GM23338 (cell line): ENCODE results near the gene KDM6A.

Experiments
- CREB1 ChIP-seq: fragments of 250-450 bp; sonication (Bioruptor Pico); IDR thresholded peaks from 2 replicates; pipeline ENCODE4 v1.5.0; 2020; ENCODE audit warnings: low read depth, mild to moderate bottlenecking, moderate library complexity
- EZH2 ChIP-seq: fragments of 200-600 bp; sonication (generic); IDR thresholded peaks from one replicate; pipeline ENCODE4 v1.8.0; 2017; ENCODE audit warnings: antibody characterized with exemption, mild to moderate bottlenecking, low read depth; ENCODE audit not compliant: unreplicated experiment
- EZH2phosphoT487 ChIP-seq: fragments of 200-600 bp; sonication (generic); IDR thresholded peaks from one replicate; pipeline ENCODE4 v1.8.1; 2018; ENCODE audit warnings: antibody characterized with exemption; ENCODE audit not compliant: unreplicated experiment
- JUNB ChIP-seq: IDR thresholded peaks from one replicate; pipeline ENCODE4 v1.6.1; 2016; ENCODE audit warnings: antibody characterized with exemption; ENCODE audit not compliant: unreplicated experiment
- POLR2AphosphoS5 ChIP-seq: IDR thresholded peaks from 2 replicates; pipeline ENCODE4 v1.6.1; 2016; ENCODE audit warnings: antibody characterized with exemption, low read depth
- STAT1 ChIP-seq: IDR thresholded peaks from one replicate; pipeline ENCODE4 v1.6.1; 2016; ENCODE audit warnings: antibody characterized with exemption; ENCODE audit not compliant: unreplicated experiment
- ZNF114 ChIP-seq: fragments of 250-450 bp; sonication (Bioruptor Pico); IDR thresholded peaks from 2 replicates; pipeline ENCODE4 v1.5.0; 2020; ENCODE audit warnings: mild to moderate bottlenecking, moderate library complexity
- ZNF331 ChIP-seq: fragments of 250-450 bp; sonication (Bioruptor Pico); IDR thresholded peaks from 2 replicates; pipeline ENCODE4 v1.5.0; 2020; ENCODE audit warnings: low read depth, mild to moderate bottlenecking, moderate library complexity
- TF ChIP-seq, protein P1 (sequence below), 2 experiments: fragments of 200-600 bp in 1 of 2; sonication (generic) in 1 of 2; conservative IDR thresholded peaks; 2 replicates each; pipeline versions ENCODE4 v1.5.1 to v1.6.1; 2016 to 2017; ENCODE audit warnings: antibody characterized with exemption in 2 of 2, low read depth in 2 of 2, mild to moderate bottlenecking in 2 of 2, moderate library complexity in 1 of 2
- TF ChIP-seq, protein P2 (sequence below): IDR thresholded peaks from one replicate; pipeline ENCODE4 v1.6.1; 2018; ENCODE audit warnings: antibody characterized with exemption; ENCODE audit not compliant: unreplicated experiment
- TF ChIP-seq, protein P3 (sequence below): fragments of 250-450 bp; sonication (Bioruptor Pico); IDR thresholded peaks from 2 replicates; pipeline ENCODE4 v1.5.0; 2020; ENCODE audit warnings: mild to moderate bottlenecking, moderate library complexity
- TF ChIP-seq, protein P4 (sequence below): IDR thresholded peaks from 2 replicates; pipeline ENCODE4 v1.6.1; 2016; ENCODE audit warnings: antibody characterized with exemption

DNA sequence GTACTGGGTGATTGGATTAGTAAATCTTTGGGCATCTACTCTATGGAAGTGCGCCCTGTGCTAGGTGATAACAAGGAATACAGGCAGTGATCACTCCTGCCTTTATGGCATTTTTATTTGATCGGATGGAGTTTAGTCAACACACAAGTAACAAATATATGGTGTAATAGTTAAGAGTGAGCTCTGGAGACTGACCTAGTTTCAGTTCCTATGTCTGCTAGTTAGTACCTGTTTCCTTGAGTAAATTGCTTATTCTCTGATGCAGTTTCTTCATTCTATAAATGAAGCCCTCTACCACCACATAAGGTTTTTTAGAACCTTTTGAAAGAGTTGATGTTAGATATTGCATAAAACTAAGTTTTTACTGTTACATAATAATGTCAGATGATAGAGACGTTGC, 134.6 kb downstream of the KDM6A start:
- no peak for TF ChIP-seq EZH2
- TF ChIP-seq POLR2AphosphoS5, result no peak
- no peak for TF ChIP-seq ZNF114 (CRISPR knock-in tag)
- TF ChIP-seq, protein P1, sequence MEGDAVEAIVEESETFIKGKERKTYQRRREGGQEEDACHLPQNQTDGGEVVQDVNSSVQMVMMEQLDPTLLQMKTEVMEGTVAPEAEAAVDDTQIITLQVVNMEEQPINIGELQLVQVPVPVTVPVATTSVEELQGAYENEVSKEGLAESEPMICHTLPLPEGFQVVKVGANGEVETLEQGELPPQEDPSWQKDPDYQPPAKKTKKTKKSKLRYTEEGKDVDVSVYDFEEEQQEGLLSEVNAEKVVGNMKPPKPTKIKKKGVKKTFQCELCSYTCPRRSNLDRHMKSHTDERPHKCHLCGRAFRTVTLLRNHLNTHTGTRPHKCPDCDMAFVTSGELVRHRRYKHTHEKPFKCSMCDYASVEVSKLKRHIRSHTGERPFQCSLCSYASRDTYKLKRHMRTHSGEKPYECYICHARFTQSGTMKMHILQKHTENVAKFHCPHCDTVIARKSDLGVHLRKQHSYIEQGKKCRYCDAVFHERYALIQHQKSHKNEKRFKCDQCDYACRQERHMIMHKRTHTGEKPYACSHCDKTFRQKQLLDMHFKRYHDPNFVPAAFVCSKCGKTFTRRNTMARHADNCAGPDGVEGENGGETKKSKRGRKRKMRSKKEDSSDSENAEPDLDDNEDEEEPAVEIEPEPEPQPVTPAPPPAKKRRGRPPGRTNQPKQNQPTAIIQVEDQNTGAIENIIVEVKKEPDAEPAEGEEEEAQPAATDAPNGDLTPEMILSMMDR (conservative IDR thresholded peaks at IDR 0.05; ENCODE audit: low read depth in 2 of 2), result no peak
- TF ChIP-seq, protein P2, sequence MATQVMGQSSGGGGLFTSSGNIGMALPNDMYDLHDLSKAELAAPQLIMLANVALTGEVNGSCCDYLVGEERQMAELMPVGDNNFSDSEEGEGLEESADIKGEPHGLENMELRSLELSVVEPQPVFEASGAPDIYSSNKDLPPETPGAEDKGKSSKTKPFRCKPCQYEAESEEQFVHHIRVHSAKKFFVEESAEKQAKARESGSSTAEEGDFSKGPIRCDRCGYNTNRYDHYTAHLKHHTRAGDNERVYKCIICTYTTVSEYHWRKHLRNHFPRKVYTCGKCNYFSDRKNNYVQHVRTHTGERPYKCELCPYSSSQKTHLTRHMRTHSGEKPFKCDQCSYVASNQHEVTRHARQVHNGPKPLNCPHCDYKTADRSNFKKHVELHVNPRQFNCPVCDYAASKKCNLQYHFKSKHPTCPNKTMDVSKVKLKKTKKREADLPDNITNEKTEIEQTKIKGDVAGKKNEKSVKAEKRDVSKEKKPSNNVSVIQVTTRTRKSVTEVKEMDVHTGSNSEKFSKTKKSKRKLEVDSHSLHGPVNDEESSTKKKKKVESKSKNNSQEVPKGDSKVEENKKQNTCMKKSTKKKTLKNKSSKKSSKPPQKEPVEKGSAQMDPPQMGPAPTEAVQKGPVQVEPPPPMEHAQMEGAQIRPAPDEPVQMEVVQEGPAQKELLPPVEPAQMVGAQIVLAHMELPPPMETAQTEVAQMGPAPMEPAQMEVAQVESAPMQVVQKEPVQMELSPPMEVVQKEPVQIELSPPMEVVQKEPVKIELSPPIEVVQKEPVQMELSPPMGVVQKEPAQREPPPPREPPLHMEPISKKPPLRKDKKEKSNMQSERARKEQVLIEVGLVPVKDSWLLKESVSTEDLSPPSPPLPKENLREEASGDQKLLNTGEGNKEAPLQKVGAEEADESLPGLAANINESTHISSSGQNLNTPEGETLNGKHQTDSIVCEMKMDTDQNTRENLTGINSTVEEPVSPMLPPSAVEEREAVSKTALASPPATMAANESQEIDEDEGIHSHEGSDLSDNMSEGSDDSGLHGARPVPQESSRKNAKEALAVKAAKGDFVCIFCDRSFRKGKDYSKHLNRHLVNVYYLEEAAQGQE, result no peak
- no peak for TF ChIP-seq JUNB
- no peak for TF ChIP-seq STAT1
- no peak for TF ChIP-seq EZH2phosphoT487
- TF ChIP-seq CREB1 (CRISPR knock-in tag), result no peak
- TF ChIP-seq ZNF331 (CRISPR knock-in tag), result no peak
- TF ChIP-seq, protein P3, sequence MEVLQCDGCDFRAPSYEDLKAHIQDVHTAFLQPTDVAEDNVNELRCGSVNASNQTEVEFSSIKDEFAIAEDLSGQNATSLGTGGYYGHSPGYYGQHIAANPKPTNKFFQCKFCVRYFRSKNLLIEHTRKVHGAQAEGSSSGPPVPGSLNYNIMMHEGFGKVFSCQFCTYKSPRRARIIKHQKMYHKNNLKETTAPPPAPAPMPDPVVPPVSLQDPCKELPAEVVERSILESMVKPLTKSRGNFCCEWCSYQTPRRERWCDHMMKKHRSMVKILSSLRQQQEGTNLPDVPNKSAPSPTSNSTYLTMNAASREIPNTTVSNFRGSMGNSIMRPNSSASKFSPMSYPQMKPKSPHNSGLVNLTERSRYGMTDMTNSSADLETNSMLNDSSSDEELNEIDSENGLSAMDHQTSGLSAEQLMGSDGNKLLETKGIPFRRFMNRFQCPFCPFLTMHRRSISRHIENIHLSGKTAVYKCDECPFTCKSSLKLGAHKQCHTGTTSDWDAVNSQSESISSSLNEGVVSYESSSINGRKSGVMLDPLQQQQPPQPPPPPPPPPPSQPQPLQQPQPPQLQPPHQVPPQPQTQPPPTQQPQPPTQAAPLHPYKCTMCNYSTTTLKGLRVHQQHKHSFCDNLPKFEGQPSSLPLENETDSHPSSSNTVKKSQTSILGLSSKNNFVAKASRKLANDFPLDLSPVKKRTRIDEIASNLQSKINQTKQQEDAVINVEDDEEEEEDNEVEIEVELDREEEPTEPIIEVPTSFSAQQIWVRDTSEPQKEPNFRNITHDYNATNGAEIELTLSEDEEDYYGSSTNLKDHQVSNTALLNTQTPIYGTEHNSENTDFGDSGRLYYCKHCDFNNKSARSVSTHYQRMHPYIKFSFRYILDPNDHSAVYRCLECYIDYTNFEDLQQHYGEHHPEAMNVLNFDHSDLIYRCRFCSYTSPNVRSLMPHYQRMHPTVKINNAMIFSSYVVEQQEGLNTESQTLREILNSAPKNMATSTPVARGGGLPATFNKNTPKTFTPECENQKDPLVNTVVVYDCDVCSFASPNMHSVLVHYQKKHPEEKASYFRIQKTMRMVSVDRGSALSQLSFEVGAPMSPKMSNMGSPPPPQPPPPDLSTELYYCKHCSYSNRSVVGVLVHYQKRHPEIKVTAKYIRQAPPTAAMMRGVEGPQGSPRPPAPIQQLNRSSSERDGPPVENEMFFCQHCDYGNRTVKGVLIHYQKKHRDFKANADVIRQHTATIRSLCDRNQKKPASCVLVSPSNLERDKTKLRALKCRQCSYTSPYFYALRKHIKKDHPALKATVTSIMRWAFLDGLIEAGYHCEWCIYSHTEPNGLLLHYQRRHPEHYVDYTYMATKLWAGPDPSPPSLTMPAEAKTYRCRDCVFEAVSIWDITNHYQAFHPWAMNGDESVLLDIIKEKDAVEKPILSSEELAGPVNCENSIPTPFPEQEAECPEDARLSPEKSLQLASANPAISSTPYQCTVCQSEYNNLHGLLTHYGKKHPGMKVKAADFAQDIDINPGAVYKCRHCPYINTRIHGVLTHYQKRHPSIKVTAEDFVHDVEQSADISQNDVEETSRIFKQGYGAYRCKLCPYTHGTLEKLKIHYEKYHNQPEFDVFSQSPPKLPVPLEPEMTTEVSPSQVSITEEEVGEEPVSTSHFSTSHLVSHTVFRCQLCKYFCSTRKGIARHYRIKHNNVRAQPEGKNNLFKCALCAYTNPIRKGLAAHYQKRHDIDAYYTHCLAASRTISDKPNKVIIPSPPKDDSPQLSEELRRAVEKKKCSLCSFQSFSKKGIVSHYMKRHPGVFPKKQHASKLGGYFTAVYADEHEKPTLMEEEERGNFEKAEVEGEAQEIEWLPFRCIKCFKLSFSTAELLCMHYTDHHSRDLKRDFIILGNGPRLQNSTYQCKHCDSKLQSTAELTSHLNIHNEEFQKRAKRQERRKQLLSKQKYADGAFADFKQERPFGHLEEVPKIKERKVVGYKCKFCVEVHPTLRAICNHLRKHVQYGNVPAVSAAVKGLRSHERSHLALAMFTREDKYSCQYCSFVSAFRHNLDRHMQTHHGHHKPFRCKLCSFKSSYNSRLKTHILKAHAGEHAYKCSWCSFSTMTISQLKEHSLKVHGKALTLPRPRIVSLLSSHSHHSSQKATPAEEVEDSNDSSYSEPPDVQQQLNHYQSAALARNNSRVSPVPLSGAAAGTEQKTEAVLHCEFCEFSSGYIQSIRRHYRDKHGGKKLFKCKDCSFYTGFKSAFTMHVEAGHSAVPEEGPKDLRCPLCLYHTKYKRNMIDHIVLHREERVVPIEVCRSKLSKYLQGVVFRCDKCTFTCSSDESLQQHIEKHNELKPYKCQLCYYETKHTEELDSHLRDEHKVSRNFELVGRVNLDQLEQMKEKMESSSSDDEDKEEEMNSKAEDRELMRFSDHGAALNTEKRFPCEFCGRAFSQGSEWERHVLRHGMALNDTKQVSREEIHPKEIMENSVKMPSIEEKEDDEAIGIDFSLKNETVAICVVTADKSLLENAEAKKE (CRISPR knock-in tag), result no peak
- TF ChIP-seq, protein P4, sequence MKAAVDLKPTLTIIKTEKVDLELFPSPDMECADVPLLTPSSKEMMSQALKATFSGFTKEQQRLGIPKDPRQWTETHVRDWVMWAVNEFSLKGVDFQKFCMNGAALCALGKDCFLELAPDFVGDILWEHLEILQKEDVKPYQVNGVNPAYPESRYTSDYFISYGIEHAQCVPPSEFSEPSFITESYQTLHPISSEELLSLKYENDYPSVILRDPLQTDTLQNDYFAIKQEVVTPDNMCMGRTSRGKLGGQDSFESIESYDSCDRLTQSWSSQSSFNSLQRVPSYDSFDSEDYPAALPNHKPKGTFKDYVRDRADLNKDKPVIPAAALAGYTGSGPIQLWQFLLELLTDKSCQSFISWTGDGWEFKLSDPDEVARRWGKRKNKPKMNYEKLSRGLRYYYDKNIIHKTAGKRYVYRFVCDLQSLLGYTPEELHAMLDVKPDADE, result no peak
